ENCODE data around the gene ERVH48-1.
"Not testable (repeated sequence)": the region's sequence is repeated elsewhere in the genome, so short reads cannot be mapped to it uniquely, and the experiment has no call there.

ERVH48-1 gene

DNA sequence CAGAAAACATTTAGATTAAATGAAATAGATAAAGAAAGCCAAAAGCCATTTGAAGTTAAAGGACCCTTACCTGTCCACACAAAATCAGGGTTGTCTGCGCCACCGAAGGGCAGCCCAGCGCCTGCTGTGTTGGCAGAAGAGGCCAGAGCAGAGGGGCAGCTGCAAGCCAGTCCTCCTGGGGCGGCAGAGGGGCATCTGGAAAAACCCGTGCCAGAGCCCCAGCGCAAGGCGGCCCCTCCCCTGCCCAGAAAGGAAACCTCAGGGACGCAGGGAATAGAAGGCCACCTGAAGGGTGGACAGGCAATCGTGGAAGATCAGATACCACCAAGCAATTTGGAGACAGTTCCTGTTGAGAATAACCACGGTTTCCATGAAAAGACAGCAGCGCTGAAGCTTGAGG is 21.6 kb downstream of the ERVH48-1 start:
- no peak for DNase-seq

DNA sequence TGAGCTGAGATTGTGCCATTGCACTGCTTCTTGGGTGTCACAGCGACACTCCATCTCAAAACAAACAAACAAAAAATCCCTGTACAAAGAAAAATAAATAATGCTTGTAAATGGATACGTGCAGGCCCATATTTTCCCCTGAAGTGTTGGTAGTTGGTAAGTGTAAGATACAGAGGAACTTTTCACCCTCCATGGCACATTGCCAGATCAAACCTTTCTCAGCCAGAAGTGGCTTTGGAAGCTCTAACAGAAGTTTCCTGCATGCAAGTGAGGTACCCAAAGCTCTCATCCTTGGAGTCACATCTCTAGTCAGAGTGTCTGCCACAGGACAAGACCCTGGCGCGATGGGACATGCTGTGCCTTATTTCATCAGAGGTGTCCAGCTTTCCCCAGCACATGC is 25.0 kb downstream of the ERVH48-1 start:
- DNase-seq, result no peak

DNA sequence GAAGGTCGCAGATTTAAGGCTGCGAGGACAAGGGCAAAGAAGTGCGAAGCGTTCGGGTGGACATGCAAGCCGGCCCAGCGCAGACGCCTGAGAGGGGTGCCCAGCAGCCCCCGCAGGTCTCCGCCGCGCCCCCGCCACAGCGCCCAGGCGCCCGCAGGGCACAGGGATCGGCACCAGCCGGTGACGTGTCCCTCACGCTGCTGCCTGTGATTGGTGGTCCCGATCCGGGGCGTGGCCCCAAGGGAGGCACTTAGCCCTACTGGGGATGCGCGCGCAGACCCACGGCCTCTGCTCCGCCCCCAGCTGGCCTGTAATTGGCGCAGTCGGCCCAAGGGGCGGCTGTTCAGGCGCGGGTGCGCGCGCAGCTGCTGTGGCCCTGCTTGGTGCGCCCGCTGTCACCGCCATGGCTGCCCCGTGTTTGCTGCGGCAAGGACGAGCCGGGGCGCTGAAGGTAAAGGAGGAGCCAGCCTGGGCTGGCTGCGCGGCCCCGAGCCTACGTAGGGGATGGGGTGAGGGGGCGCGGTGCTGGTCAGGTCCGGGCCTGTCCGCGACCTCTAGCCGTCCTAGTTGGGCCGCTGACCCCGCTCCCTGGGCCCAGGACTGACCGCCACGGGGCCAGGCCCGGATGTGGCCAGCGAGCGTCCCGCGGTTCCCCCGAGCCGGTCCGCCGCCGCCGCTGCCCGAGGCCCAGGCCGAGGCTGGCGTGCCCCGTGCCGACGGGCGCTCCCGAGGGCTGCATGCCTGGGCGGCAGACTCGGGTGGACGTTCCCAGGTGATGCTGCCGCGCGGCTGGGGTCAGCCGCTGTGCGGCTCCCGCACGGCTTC is 32.3 kb downstream of the ERVH48-1 start, which contains the start of gene NDUFV3:
TSS of gene NDUFV3 (plus strand) at position 379 of the 825 bp plus-strand sequence. CDS start at position 404, 25 bp downstream.
- peak; percentile 94 to 98 for DNase-seq

DNA sequence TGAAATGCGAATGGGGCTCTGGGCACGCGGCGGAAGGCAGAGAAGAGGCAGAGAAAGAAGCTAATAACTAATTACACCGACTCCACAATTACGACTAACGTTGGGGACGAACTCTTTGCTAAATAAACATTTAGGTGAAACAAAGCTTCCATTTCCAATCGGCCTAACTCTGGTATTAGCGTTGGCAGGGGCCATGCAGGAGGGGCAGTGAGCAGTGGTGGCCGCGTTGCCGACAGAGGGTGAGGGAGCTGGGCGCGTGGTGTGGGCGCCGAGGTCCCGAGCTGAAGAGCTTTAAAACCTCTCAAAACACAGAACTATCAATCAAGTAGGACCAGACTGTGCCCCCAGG is 32.9 kb downstream of the ERVH48-1 start:
- no peak for DNase-seq

DNA sequence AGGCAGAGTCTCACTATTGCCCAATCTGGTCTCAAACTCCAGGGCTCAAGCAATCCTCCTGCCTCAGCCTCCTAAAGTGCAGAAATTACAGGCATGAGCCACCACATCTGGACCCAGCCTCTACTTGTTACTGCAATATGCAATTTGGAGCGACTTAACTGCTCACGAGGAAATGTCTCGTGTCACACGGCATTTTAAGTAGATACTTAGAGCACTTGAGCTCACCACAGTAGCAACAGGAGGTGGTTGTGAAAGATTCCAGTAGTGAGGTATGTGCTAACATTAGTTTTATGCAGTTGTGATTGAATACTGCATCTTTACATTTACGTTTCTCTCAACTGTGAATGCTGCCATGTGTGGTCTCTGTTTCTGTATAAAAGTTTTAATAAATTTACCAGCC is 38.1 kb downstream of the ERVH48-1 start:
- no peak for DNase-seq

DNA sequence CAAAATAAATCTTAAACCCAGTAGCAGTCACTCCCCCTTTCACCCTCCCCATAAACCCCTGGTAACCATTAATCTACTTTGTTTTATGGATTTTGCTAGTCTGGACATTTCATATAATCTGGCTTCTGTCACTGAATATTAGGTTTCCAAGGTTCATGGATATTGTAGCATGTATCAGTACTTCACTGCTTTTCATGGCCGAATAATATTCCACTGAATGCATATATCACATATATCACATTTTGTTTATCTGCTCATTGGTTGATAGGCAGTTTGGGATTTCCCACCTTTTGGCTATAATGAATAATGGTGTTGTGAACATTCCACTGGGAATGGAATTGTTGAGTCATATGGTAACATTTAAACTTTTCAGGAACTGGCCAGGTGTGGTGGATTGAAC is 41.5 kb downstream of the ERVH48-1 start:
- no peak for DNase-seq

DNA sequence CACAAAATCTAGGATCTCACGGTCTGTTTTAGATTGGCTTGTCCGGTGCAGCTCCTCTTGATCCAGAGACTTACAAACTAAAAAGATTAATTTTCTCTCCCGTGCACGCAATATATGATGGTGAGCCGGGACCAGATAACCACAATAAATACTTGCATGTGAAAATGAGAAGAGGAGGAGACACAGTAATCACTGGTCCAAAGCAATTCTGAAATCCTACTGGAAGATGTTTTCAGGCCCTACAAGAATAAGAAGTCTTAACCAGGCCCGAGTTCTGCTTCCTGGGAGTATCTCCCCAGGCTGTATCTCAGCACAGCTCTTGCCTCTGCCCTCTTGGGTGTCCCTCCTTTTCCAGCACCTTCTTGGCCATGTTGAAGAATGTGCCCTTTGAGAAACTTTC is 45.1 kb downstream of the ERVH48-1 start:
- DNase-seq, result no peak

DNA sequence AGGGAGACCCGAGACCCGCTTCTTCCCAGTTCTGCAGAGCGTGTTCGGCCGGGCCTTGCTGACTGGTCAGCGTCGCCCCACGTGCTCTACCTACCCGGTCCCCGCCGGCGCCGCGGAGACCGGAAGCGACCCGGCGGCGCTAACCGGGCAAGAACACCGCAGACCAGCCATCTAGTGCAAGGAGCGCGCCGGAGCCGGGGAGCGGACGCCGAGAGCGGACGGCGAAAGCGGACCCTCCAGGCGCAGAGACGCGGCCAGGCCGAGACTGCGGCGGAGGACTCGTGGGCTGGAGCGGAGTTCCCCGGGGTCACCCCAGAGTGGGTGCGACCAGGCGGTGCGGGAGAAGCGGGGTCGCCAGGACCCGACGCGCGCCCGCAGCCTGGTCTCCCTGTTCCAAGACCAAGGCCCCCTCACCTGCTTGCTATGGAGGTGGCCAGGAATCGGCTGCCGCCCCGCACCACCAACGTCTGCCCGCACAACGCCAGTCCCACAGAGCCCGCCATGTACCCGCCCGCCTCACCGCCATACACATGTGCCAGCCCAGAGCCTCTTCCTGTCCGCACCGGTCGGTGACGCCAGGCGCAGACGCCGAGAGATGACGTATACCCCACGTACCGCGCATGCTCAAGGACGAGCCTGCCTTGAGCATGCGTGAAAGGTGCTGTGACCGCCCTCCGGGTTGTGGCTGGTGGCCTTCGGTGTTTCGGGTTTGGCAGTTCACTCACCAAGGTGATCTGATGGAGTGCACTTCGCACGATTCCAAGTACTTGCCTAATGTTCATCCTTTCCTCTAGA is 46.2 kb downstream of the ERVH48-1 start, which contains the start of gene WDR4:
TSS of gene WDR4 (minus strand) at position 547 of the 795 bp plus-strand sequence. CDS start at position 503, 44 bp downstream.
- peak; percentile 95 for DNase-seq

DNA sequence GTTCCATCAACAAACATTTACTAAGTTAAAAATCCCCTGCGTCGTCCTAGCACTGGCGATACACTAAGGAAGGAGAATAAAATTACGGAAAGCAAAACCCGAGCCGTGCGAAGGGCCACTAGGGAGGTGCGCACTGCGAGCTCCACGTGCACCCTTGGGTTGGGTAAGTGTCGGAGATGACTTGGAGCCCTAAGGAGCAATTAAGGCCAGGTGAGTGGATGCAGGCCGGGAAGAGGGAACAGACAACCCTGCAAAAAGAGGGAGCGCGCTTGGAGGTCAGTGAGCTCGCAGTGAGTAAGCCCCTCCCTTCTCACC is 46.8 kb downstream of the ERVH48-1 start:
- no peak for DNase-seq

DNA sequence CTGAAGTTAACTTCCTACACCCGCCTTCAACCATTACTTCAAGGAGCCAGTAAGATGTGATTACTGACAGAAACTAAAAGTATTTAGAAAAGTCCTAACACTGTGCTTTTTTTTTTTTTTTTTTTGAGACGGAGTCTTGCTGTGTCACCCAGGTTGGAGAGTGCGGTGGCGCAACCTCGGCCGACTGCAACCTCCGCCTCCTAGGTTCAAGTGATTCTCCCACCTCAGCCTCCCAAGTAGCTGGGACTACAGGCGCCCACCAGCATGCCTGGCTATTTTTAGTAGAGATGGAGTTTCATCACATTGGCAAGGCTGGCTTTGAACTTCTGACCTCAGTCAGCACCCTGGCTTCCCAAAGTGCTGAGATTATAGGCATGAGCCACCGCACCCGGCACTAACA is 49.6 kb downstream of the ERVH48-1 start:
- not testable (repeated sequence) for DNase-seq

DNA sequence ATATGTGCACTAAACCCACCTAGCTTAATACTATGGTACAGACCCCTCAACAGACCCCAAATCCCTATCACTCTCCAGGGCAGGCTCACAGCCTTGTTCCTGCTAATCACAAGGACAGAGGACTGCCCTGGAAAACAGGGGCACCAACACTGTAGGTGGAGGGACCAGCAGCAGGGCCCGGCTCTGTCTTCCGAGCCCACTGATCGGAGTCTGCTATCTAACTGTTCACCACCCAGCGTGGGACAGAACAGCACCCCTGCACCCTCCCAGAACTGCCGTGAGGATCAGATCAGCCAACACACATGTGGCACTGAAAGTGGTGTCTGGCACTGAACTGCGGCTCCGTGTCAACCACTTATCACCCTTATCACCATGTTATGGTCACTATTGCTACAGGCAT is 52.3 kb downstream of the ERVH48-1 start:
- no peak for DNase-seq

DNA sequence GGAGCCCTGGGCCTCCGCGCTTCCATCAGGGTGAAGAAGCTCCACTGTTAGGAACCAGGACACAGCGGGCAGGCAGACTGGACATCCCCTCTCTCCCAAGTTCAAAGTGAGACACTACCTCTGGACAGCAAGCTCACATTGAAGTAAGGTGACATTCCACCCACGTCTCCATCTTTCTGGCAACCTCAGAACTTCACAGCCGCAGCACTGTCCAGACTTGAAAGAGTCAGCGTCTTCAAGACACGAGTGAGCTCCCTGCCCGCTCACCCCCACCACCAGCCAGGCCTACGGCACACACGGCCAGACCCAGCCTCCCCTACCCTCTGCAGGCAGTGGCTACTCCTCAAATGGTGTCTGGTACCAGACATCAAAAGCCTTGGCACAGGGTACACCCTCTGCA is 57.2 kb downstream of the ERVH48-1 start:
- no peak for DNase-seq

Data from NCI-H1930 (cell line).